Measurements from ENCODE around the gene METTL26.

The METTL26 gene

DNA sequence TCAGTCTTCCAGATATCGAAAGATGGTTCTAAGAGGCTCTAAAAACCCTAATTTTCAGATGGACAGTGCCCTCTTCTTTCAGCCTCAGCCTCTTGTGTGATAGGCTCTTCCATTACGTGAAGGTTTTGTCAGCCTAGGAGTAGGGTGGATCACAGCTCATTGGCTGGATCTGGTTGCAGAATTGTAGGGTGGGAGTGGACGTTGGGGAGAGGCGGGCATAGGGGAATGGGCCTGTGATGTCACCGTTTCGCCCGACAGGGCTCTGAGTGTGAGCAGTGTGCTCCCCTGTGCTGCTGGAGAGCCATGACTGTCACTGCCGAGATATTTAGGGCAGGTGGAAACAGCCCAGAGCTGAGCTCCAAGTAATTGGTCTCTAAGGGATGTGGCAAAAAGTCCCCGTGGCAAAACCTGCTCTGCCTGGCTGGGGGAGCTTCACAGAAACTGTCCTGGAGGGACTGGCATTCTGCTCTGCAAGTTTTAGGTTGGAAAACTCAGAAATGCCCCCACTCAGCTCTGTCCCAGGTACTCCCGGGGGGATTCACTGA is 11.5 kb downstream of the METTL26 start:
- POLR2A ChIA-PET, result no interaction called here
- DNase-seq (ENCODE audit: low read depth, low spot score), result no peak
- TF ChIP-seq, protein P1, sequence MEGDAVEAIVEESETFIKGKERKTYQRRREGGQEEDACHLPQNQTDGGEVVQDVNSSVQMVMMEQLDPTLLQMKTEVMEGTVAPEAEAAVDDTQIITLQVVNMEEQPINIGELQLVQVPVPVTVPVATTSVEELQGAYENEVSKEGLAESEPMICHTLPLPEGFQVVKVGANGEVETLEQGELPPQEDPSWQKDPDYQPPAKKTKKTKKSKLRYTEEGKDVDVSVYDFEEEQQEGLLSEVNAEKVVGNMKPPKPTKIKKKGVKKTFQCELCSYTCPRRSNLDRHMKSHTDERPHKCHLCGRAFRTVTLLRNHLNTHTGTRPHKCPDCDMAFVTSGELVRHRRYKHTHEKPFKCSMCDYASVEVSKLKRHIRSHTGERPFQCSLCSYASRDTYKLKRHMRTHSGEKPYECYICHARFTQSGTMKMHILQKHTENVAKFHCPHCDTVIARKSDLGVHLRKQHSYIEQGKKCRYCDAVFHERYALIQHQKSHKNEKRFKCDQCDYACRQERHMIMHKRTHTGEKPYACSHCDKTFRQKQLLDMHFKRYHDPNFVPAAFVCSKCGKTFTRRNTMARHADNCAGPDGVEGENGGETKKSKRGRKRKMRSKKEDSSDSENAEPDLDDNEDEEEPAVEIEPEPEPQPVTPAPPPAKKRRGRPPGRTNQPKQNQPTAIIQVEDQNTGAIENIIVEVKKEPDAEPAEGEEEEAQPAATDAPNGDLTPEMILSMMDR (IDR thresholded peaks at IDR 0.05; ENCODE audit: insufficient read depth, low read length, missing control alignments), result no peak
- CTCF ChIA-PET, result interaction anchor here (1.0 to 1.3 kb wide), 2 partner anchors 12 to 48 kb away, joined by 3 read pairs; no protein-coding TSS in a partner anchor
- no peak overlapping the region for H3K4me3 ChIP-seq (ENCODE audit: low read depth, low read length)

DNA sequence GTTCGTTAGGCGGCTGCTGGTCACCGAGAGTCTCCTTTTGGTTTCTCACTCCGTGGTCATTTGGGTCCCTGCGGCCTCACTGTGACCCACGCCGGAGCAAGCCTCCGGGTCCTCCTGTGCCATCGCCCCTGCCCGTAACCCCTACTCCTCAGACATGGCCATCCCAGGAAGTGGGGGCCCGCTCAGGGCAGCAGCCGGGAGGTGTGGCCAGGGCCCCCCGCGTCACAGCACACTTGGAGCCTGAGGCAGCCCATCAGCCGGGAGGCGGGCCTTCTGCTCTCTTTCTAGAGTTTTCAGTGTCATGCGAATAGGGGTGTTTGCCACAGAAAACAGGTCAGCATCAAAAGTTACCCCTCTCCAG is 13.2 kb downstream of the METTL26 start:
- POLR2A ChIA-PET, result no interaction called here
- CTCF ChIA-PET, result no interaction called here

DNA sequence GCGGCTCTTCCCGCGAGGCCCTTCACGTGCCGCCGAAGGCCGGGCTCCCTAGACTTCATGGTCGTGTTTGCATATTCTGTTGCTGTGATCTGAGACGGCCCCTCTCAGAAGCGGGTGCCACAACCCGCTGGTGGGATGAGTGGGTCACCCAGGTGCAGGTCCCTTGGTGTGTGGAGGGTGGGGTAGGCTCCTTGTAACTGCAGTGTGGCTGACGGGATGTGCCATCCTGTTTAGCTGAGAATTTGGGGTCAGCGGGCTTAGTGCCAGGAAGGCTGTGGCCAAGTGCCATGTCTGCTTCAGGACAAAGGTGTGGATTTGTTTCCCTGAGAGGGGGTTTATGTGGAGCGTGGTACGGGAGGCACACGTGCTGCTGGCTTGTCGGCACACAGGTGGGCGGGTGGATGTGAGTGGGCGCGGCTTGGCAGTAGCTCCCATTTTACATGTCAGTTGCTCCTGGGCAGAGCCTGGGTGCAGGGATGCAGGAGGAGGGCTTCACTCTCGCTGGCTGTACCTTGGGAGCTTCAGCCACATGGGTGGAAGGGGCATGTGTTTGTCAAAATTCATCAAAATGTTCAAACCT is 14.5 kb downstream of the METTL26 start:
- POLR2A ChIA-PET, result no interaction called here
- no peak overlapping the region for H3K4me3 ChIP-seq (ENCODE audit: low read depth, low read length)
- no peak for DNase-seq (ENCODE audit: low read depth, low spot score)
- TF ChIP-seq, protein P1 (IDR thresholded peaks at IDR 0.05; ENCODE audit: insufficient read depth, low read length, missing control alignments), result no peak
- CTCF ChIA-PET, result interaction anchor here (0.9 kb wide), 1 partner anchor 31 kb away, joined by 3 read pairs; the partner anchor contains the start of gene RAB40C

More for the DNA sequence above, 13.2 kb downstream of the METTL26 start:
- no peak for DNase-seq (ENCODE audit: low read depth, low spot score)
- H3K4me3 ChIP-seq (ENCODE audit: low read depth, low read length), result no peak overlapping the region
- TF ChIP-seq, protein P1 (IDR thresholded peaks at IDR 0.05; ENCODE audit: insufficient read depth, low read length, missing control alignments), result no peak

DNA sequence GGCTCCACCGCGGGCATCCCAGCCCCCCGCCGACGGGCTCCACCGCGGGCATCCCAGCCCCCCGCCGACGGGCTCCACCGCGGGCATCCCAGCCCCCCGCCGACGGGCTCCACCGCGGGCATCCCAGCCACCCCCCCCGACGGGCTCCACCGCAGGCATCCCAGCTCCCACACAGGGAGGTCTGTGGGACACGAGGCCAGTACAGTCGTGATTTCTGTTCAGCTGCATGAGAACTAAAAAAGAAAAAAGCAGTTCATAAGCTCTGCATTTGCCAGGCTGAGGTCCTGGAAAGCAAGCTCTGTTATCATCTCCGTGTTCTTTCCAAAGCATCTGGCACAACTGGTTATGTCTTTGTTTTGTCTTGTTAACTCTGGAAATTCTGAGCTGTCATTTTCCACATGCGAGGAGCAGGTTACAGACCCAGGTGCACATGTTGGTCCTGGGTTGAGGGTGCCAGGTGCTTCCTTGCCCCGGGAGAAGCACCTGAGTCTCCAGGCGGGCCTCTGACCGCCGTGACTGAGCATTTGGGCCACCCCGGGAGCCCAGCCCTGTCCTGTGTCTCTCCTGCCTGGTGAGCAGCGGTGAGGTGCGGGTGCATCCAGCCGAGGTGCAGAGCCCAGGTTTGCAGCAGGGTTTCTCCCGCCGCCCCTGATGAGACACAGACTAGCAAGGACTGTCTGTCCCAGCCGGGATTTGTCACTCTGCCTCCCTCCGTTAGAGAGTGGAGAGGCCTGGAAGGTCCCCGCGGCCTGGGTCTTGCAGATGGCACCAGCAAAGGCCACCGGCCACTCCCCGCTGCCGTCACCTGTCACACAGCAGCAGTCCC is 15.2 kb downstream of the METTL26 start:
- no peak for DNase-seq (ENCODE audit: low read depth, low spot score)
- H3K4me3 ChIP-seq (ENCODE audit: low read depth, low read length), result no peak overlapping the region
- CTCF ChIA-PET, result no interaction called here
- TF ChIP-seq, protein P1 (IDR thresholded peaks at IDR 0.05; ENCODE audit: insufficient read depth, low read length, missing control alignments), result no peak
- POLR2A ChIA-PET, result no interaction called here

DNA sequence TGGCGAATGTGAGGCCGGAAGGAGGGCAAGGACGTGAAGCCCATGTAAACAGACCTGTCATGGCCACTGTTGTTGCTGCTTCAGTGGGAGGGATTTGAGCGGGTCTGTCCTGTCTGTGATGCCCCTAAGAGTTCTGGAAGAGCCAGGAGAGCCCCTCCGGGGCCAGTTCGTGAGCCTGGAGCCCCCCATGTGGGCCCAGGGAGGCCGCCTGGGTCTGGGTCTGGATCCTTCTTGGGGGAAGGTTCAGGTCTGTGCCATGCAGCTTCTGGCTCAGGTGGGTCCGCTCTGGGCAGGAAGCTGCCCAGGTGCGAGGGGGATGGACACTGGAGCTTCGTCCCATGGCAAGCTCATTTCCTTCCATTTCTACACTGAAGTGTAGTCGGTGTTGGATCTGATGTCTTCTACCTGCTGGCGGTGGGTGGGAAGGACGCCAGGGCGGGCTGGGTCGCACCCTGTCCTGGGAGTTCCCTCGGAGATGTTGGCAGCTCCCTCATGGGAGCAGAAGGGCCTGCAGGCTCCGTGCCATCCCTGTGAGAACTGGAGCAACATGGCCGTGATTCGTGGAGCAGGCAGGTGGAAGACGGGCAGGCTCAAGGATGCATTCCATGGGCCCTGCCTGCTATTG is 16.5 kb downstream of the METTL26 start:
- no peak overlapping the region for H3K4me3 ChIP-seq (ENCODE audit: low read depth, low read length)
- POLR2A ChIA-PET, result no interaction called here
- TF ChIP-seq, protein P1 (IDR thresholded peaks at IDR 0.05; ENCODE audit: insufficient read depth, low read length, missing control alignments), result no peak
- DNase-seq (ENCODE audit: low read depth, low spot score), result no peak
- CTCF ChIA-PET, result interaction anchor here (1.0 kb wide), 1 partner anchor 11 kb away, joined by 3 read pairs; no protein-coding TSS in a partner anchor

DNA sequence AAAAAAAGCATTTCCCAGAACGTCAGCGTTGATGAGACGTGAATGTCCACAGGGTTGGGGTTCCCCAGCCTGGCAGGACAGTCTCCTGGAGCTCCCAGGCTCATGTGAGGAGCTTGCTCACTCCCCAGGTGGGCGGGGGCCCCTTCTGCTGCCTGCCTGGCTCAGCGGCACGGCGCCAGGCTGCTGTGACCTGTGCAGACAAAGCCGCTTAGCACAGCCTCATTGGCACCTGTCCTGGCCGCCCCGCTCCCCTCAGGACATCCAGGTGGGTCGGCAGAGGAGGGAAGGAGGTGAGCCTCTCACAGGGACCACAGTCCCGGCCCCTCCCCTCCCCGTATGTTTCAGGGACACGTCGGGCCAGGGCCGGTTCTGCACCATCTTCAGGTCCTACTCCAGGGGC is 18.2 kb downstream of the METTL26 start:
- H3K4me3 ChIP-seq (ENCODE audit: low read depth, low read length), result no peak overlapping the region
- ChIA-PET POLR2A (no interaction called here), CTCF (no interaction called here)
- TF ChIP-seq, protein P1 (IDR thresholded peaks at IDR 0.05; ENCODE audit: insufficient read depth, low read length, missing control alignments), result no peak
- no peak for DNase-seq (ENCODE audit: low read depth, low spot score)
